GM12864 (cell line): Measurements from ENCODE around the gene NETO2.
"Not testable (repeated sequence)": the region's sequence is repeated elsewhere in the genome, so short reads cannot be mapped to it uniquely, and the experiment has no call there.

Experiments
- DNase-seq: peaks from one replicate; pipeline ENCODE4 v3.0.0-alpha.2; 2011; ENCODE audit warnings: low read depth
- H3K4me3 ChIP-seq: 2 replicates; pipeline ENCODE4 v1.5.1; 2011; ENCODE audit warnings: mild to moderate bottlenecking, low read depth, low read length, control low read depth
- CTCF ChIP-seq: IDR thresholded peaks from 2 replicates; pipeline ENCODE4 v1.5.1; 2011; ENCODE audit warnings: low read depth, mild to moderate bottlenecking, moderate library complexity, low read length, control low read depth, inconsistent platforms; ENCODE audit errors: missing control alignments

NETO2 gene

GRCh38 chr16:47129755-47130435 is 13.8 kb downstream of the NETO2 start:
- DNase-seq: no peak
- no peak for TF ChIP-seq CTCF
- no peak overlapping the region for H3K4me3 ChIP-seq

GRCh38 chr16:47127541-47127940 is 16.2 kb downstream of the NETO2 start:
- H3K4me3 ChIP-seq: no peak overlapping the region
- no peak for TF ChIP-seq CTCF
- no peak for DNase-seq

DNA sequence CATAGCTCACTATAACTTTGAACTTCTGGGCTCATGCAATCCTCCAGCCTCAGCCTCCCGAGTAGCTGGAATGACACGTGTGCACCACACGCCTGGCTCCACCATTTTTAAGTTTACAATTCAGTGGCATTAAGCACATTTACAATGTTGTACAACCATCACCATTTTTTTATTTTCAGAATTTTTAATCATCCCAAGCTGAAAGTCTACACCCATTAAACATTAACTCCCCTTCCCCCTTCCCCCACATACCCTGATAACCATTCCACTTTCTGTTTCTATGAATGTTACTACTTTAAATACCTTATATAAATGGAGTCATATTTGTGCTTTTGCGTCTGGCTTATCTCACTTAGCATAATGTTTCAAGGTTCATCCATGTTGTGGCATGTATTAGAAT is 18.0 kb downstream of the NETO2 start:
- no peak for TF ChIP-seq CTCF

DNA sequence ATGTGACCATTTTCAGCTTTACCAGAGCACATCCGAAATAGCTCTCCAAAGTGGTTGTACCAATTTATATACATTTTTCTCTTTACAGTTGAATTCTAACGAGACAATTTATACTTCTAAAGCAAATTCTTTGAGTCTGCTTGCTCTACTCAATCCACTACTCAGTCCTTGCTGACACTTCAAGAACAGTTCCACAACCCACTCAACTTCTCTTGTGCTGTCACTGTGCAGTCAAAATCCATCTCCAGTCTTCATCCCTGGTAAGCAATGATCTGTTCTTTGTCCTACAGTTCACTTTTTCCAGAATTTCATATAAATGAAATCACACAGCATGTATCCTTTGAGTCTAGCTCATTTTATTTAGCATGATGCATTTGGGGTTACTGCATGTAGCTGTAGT is 30.6 kb downstream of the NETO2 start:
- DNase-seq: no peak
- TF ChIP-seq CTCF: no peak

More for the DNA sequence above, 18.0 kb downstream of the NETO2 start:
- H3K4me3 ChIP-seq: no peak overlapping the region
- DNase-seq: no peak

GRCh38 chr16:47110939-47111338 is 32.8 kb downstream of the NETO2 start:
- TF ChIP-seq CTCF: no peak
- H3K4me3 ChIP-seq: no peak overlapping the region
- DNase-seq: no peak

More for the DNA sequence above, 30.6 kb downstream of the NETO2 start:
- no peak overlapping the region for H3K4me3 ChIP-seq

DNA sequence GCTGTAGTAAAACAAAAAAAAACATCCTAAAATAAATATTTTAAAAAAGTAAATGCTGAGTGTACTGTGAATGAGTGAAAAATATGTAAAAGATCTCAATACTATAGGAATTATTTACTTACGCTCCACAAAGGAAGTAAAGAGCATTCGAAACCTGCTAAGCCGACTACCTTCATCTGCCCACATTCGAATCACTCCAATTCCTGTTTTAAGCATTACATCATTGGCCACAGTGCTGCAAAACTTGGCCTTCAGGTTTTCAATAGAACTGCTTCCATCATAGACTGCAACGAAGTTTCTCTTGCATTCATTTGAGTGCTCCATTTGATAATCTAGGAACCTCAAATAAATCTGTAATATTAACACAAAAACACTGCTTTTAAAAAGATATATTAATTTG is 34.4 kb downstream of the NETO2 start:
- TF ChIP-seq CTCF: no peak
- H3K4me3 ChIP-seq: no peak overlapping the region
- DNase-seq: no peak

- DNase-seq, H3K4me3 ChIP-seq: not testable (repeated sequence)
These were observed 40.8 kb downstream of the NETO2 start for GRCh38 chr16:47102921-47103320.

DNA sequence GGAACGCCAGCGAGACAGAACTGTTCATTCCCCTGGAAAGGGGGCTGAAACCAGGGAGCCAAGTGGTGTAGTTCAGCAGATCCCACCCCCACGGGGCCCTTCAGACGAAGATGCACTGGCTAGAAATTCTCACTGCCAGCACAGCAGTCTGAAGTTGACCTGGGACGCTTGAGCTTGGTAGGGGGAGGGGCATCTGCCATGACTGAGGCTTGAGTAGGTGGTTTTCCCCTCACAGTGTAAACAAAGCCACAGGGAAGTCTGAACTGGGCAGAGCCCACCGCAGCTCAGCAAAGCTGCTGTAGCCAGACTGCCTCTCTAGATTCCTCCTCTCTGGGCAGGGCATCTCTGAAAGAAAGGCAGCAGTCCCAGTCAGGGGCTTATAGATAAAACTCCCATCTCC is 46.6 kb downstream of the NETO2 start:
- H3K4me3 ChIP-seq, DNase-seq: not testable (repeated sequence)
